ENCODE measurements around the gene ELOVL7. TPM values are rescaled to one million over a fixed set of nuclear protein-coding genes. Genes with fewer than 3 reads are reported as not detected.
"Not testable (repeated sequence)": the region's sequence is repeated elsewhere in the genome, so short reads cannot be mapped to it uniquely, and the experiment has no call there.

The ELOVL7 gene
- total and polyA plus RNA-seq, 4 donors, result 0.21 to 2.3 (median 0.76) TPM

DNA sequence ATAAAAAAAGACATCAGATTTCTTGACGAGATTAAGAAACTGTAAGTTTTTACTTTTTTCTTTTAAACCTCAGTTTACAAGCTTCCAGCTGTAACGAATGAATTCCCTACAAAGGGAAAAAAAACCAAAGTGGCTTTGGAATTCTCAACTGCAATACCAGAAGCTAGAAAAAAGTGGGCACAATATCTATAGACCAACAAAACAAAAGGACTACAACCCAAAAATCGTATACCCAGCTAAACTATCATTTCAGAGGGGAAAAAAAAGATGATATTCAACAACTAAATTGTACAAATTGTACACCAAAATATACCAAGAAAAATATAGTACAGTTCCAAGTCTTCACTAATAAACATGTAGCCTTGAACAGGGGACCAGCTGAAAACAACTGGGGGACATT lies 26.8 kb upstream of the ELOVL7 start:
- no peaks in the 10 kb centered on the region for H3K4me1 ChIP-seq (ENCODE audit: control insufficient read depth in 4 of 4, insufficient read depth in 4 of 4, low read length in 3 of 4)
- peaks cover 0 to 8% (median 0%) of the 10 kb centered on the region in 4 donors for H3K9me3 ChIP-seq (ENCODE audit: control insufficient read depth in 4 of 4, low read length in 3 of 4)
- H3K9ac ChIP-seq (ENCODE audit: low read depth in 1 of 2, low read length in 2 of 2), result no peak overlapping the region
- DNase-seq (ENCODE audit: low spot score), result no peak
- H3K4me3 ChIP-seq (ENCODE audit: low read depth in 1 of 3, low read length in 3 of 3), result no peak overlapping the region
- H3K27ac ChIP-seq (ENCODE audit: low read depth in 1 of 2, low read length in 2 of 2), result no peak overlapping the region
- no peaks in the 10 kb centered on the region for H3K27me3 ChIP-seq (ENCODE audit: control insufficient read depth in 4 of 4, insufficient read depth in 4 of 4, low read length in 3 of 4)
- H3K36me3 ChIP-seq (ENCODE audit: control insufficient read depth in 4 of 4, insufficient read depth in 3 of 4, low read depth in 1 of 4, low read length in 3 of 4), result peaks cover 0 to 2% (median under 1%) of the 10 kb centered on the region in 4 donors
- TF ChIP-seq TAF1 (conservative IDR thresholded peaks at IDR 0.05) (no peak), GABPA (IDR thresholded peaks at IDR 0.05 in 1 of 2, conservative IDR thresholded peaks at IDR 0.05 in 1 of 2) (no peak), JUND (IDR thresholded peaks at IDR 0.05) (no peak), RXRA (IDR thresholded peaks at IDR 0.05) (no peak), HNF4G (IDR thresholded peaks at IDR 0.05) (no peak), FOXA2 (IDR thresholded peaks at IDR 0.05) (no peak), ZBTB33 (IDR thresholded peaks at IDR 0.05) (no peak), YY1 (IDR thresholded peaks at IDR 0.05) (no peak)
- 99% methylated on average over 3 of the region's 3 CpGs for WGBS

GRCh38 chr5:60860572-60860971 lies 16.5 kb upstream of the ELOVL7 start:
- not testable (repeated sequence) for H3K27ac ChIP-seq (ENCODE audit: low read depth in 1 of 2, low read length in 2 of 2); DNase-seq (ENCODE audit: low spot score); H3K9me3 ChIP-seq (ENCODE audit: control insufficient read depth in 4 of 4, low read length in 3 of 4); H3K36me3 ChIP-seq (ENCODE audit: control insufficient read depth in 4 of 4, insufficient read depth in 3 of 4, low read depth in 1 of 4, low read length in 3 of 4); H3K27me3 ChIP-seq (ENCODE audit: control insufficient read depth in 4 of 4, insufficient read depth in 4 of 4, low read length in 3 of 4); H3K4me1 ChIP-seq (ENCODE audit: control insufficient read depth in 4 of 4, insufficient read depth in 4 of 4, low read length in 3 of 4); H3K4me3 ChIP-seq (ENCODE audit: low read depth in 1 of 3, low read length in 3 of 3); H3K9ac ChIP-seq (ENCODE audit: low read depth in 1 of 2, low read length in 2 of 2)
- WGBS, result 96% methylated on average over 16 of the region's 16 CpGs

DNA sequence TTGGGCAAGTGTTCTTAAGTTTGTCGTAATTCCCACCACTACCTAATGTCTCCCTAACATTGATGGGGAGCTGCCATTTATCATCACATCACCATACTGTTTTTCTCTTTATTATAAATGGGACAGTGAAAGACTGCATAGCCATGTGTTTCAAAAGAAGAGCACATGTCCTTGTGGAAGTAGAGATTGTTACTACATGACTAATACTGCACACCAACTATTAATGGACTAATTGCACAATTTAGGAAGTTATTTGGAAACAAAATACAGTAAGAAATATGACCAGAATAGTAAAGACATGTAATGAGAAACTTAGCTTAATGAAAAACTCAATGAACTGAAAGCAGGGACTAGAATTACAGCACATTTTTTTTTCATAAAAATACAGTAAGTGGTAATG lies 12.0 kb upstream of the ELOVL7 start:
- Histone ChIP-seq H3K9ac (ENCODE audit: low read depth in 1 of 2, low read length in 2 of 2) (no peak overlapping the region), H3K36me3 (ENCODE audit: control insufficient read depth in 4 of 4, insufficient read depth in 3 of 4, low read depth in 1 of 4, low read length in 3 of 4) (no peaks in the 10 kb centered on the region), H3K4me1 (ENCODE audit: control insufficient read depth in 4 of 4, insufficient read depth in 4 of 4, low read length in 3 of 4) (no peaks in the 10 kb centered on the region), H3K4me3 (ENCODE audit: low read depth in 1 of 3, low read length in 3 of 3) (no peak overlapping the region), H3K27ac (ENCODE audit: low read depth in 1 of 2, low read length in 2 of 2) (no peak overlapping the region), H3K27me3 (ENCODE audit: control insufficient read depth in 4 of 4, insufficient read depth in 4 of 4, low read length in 3 of 4) (no peaks in the 10 kb centered on the region), H3K9me3 (ENCODE audit: control insufficient read depth in 4 of 4, low read length in 3 of 4) (no peaks in the 10 kb centered on the region)
- TF ChIP-seq, protein P1, sequence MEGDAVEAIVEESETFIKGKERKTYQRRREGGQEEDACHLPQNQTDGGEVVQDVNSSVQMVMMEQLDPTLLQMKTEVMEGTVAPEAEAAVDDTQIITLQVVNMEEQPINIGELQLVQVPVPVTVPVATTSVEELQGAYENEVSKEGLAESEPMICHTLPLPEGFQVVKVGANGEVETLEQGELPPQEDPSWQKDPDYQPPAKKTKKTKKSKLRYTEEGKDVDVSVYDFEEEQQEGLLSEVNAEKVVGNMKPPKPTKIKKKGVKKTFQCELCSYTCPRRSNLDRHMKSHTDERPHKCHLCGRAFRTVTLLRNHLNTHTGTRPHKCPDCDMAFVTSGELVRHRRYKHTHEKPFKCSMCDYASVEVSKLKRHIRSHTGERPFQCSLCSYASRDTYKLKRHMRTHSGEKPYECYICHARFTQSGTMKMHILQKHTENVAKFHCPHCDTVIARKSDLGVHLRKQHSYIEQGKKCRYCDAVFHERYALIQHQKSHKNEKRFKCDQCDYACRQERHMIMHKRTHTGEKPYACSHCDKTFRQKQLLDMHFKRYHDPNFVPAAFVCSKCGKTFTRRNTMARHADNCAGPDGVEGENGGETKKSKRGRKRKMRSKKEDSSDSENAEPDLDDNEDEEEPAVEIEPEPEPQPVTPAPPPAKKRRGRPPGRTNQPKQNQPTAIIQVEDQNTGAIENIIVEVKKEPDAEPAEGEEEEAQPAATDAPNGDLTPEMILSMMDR (IDR thresholded peaks at IDR 0.05; ENCODE audit: low read depth, low read length, missing input control), result no peak
- TF ChIP-seq GABPA (IDR thresholded peaks at IDR 0.05 in 1 of 2, conservative IDR thresholded peaks at IDR 0.05 in 1 of 2) (no peak), NR2F2 (IDR thresholded peaks at IDR 0.05) (no peak)
- WGBS, result 97% methylated on average over 1 of the region's 1 CpG
- no peak for DNase-seq (ENCODE audit: low spot score)

GRCh38 chr5:60852940-60853339 lies 8.9 kb upstream of the ELOVL7 start:
- WGBS, result 27% methylated on average over 3 of the region's 3 CpGs
- no peak overlapping the region for H3K4me3 ChIP-seq (ENCODE audit: low read depth in 1 of 3, low read length in 3 of 3)
- H3K9ac ChIP-seq (ENCODE audit: low read depth in 1 of 2, low read length in 2 of 2), result no peak overlapping the region
- H3K4me1 ChIP-seq (ENCODE audit: control insufficient read depth in 4 of 4, insufficient read depth in 4 of 4, low read length in 3 of 4), result no peaks in the 10 kb centered on the region
- H3K9me3 ChIP-seq (ENCODE audit: control insufficient read depth in 4 of 4, low read length in 3 of 4), result no peaks in the 10 kb centered on the region
- H3K27me3 ChIP-seq (ENCODE audit: control insufficient read depth in 4 of 4, insufficient read depth in 4 of 4, low read length in 3 of 4), result no peaks in the 10 kb centered on the region
- no peak overlapping the region for H3K27ac ChIP-seq (ENCODE audit: low read depth in 1 of 2, low read length in 2 of 2)
- no peak for DNase-seq (ENCODE audit: low spot score)
- no peaks in the 10 kb centered on the region for H3K36me3 ChIP-seq (ENCODE audit: control insufficient read depth in 4 of 4, insufficient read depth in 3 of 4, low read depth in 1 of 4, low read length in 3 of 4)
- TF ChIP-seq REST (IDR thresholded peaks at IDR 0.05) (no peak), YY1 (IDR thresholded peaks at IDR 0.05) (no peak), RAD21 (IDR thresholded peaks at IDR 0.05) (no peak), FOXA2 (IDR thresholded peaks at IDR 0.05) (no peak), HNF4A (conservative IDR thresholded peaks at IDR 0.05) (no peak), RXRA (IDR thresholded peaks at IDR 0.05) (no peak)
